H9 (cell line): ENCODE results near the gene CACNB4. TPM values are rescaled to one million over a fixed set of nuclear protein-coding genes. Genes with fewer than 3 reads are reported as not detected.

Experiments used
- DNase-seq: peaks from one replicate; pipeline ENCODE4 v3.0.0-alpha.2; 2017
- H2AFZ ChIP-seq: one replicate; pipeline ENCODE4 v1.6.1; 2013; ENCODE audit warnings: mild to moderate bottlenecking, low read length, control low read depth, moderate library complexity
- H2AK5ac ChIP-seq: 2 replicates; pipeline ENCODE4 v1.6.1; 2013; ENCODE audit warnings: low read length, control low read depth, mixed read lengths; ENCODE audit not compliant: insufficient read length
- H2BK120ac ChIP-seq: one replicate; pipeline ENCODE4 v1.6.1; 2013; ENCODE audit warnings: low read depth, mild to moderate bottlenecking, low read length, control low read depth, inconsistent platforms; ENCODE audit not compliant: poor library complexity, severe bottlenecking
- H2BK12ac ChIP-seq: 2 replicates; pipeline ENCODE4 v1.6.1; 2013; ENCODE audit warnings: low read length, control low read depth, mixed read lengths, low read depth; ENCODE audit not compliant: insufficient read length
- H2BK15ac ChIP-seq: 2 replicates; pipeline ENCODE4 v1.6.1; 2013; ENCODE audit warnings: low read depth, low read length, control low read depth
- H2BK20ac ChIP-seq: one replicate; pipeline ENCODE4 v1.6.1; 2013; ENCODE audit warnings: low read depth, mild to moderate bottlenecking, low read length, control low read depth, inconsistent platforms; ENCODE audit not compliant: poor library complexity, severe bottlenecking
- H2BK5ac ChIP-seq: 2 replicates; pipeline ENCODE4 v1.6.1; 2013; ENCODE audit warnings: low read length, control low read depth, mixed read lengths; ENCODE audit not compliant: insufficient read length
- H3K14ac ChIP-seq: 2 replicates; pipeline ENCODE4 v1.6.1; 2013; ENCODE audit warnings: low read length, control low read depth; ENCODE audit not compliant: insufficient read depth
- H3K18ac ChIP-seq: 2 replicates; pipeline ENCODE4 v1.6.1; 2013; ENCODE audit warnings: low read depth, mild to moderate bottlenecking, mixed read lengths, low read length, control low read depth; ENCODE audit not compliant: insufficient read length
- H3K23ac ChIP-seq: 2 replicates; pipeline ENCODE4 v1.6.1; 2013; ENCODE audit warnings: low read length, control low read depth, mixed read lengths, low read depth; ENCODE audit not compliant: insufficient read length
- H3K23me2 ChIP-seq: 2 replicates; pipeline ENCODE4 v1.6.1; 2013; ENCODE audit warnings: low read depth, mild to moderate bottlenecking, mixed read lengths, low read length, control low read depth; ENCODE audit not compliant: insufficient read length, poor library complexity, severe bottlenecking
- H3K27ac ChIP-seq: 2 replicates; pipeline ENCODE4 v1.5.1; 2013; ENCODE audit warnings: low read length, control low read depth, mixed read lengths, low read depth; ENCODE audit not compliant: insufficient read length
- H3K27me3 ChIP-seq: 2 replicates; pipeline ENCODE4 v1.6.1; 2013; ENCODE audit warnings: low read length, control low read depth, inconsistent platforms; ENCODE audit not compliant: insufficient read depth
- H3K4ac ChIP-seq: 2 replicates; pipeline ENCODE4 v1.6.1; 2013; ENCODE audit warnings: low read depth, mild to moderate bottlenecking, control low read depth, inconsistent platforms, low read length, moderate library complexity
- H3K4me1 ChIP-seq: 2 replicates; pipeline ENCODE4 v1.6.1; 2013; ENCODE audit warnings: low read length, control low read depth, inconsistent platforms; ENCODE audit not compliant: insufficient read depth
- H3K4me2 ChIP-seq: 2 replicates; pipeline ENCODE4 v1.6.1; 2013; ENCODE audit warnings: low read length, control low read depth, mixed read lengths; ENCODE audit not compliant: insufficient read length, insufficient read depth
- H3K56ac ChIP-seq: 2 replicates; pipeline ENCODE4 v1.6.1; 2013; ENCODE audit warnings: low read depth, mild to moderate bottlenecking, mixed read lengths, low read length, control low read depth; ENCODE audit not compliant: insufficient read length
- H3K79me1 ChIP-seq: 2 replicates; pipeline ENCODE4 v1.6.1; 2013; ENCODE audit warnings: low read depth, mild to moderate bottlenecking, moderate library complexity, low read length, control low read depth, inconsistent platforms; ENCODE audit not compliant: insufficient read depth, poor library complexity, severe bottlenecking
- H3K79me2 ChIP-seq: 2 replicates; pipeline ENCODE4 v1.6.1; 2013; ENCODE audit warnings: low read length, control low read depth, inconsistent platforms; ENCODE audit not compliant: insufficient read depth
- H3K9ac ChIP-seq: 2 replicates; pipeline ENCODE4 v1.6.1; 2013; ENCODE audit warnings: low read length, control low read depth, mixed read lengths; ENCODE audit not compliant: insufficient read length; ENCODE audit errors: extremely low read depth
- H3K9me3 ChIP-seq: one replicate; pipeline ENCODE4 v1.6.1; 2013; ENCODE audit warnings: low read depth, low read length, inconsistent platforms; ENCODE audit not compliant: control insufficient read depth
- H3T11ph ChIP-seq: one replicate; pipeline ENCODE4 v1.6.1; 2013; ENCODE audit warnings: mild to moderate bottlenecking, low read length, control low read depth, inconsistent platforms
- H4K20me1 ChIP-seq: one replicate; pipeline ENCODE4 v1.6.1; 2013; ENCODE audit not compliant: control insufficient read depth, insufficient read length, insufficient read depth
- H4K5ac ChIP-seq: 2 replicates; pipeline ENCODE4 v1.6.1; 2013; ENCODE audit warnings: low read depth, mild to moderate bottlenecking, mixed read lengths, low read length, control low read depth; ENCODE audit not compliant: insufficient read length
- H4K8ac ChIP-seq: replicated peaks from 2 replicates; pipeline ENCODE4 v1.6.1; 2013; ENCODE audit warnings: low read length, control low read depth, mixed read lengths, low read depth; ENCODE audit not compliant: insufficient read length
- H4K91ac ChIP-seq: 2 replicates; pipeline ENCODE4 v1.6.1; 2013; ENCODE audit warnings: low read depth, mild to moderate bottlenecking, moderate library complexity, mixed read lengths, low read length, control low read depth; ENCODE audit not compliant: insufficient read length
- H3K27ac Mint-ChIP-seq, 3 experiments: 2 replicates in 2 of 3; 3 replicates in 1 of 3; pipeline ENCODE4 v1.8.0; 2020 to 2021; ENCODE audit warnings: mixed read lengths in 3 of 3, mild to moderate bottlenecking in 1 of 3, moderate library complexity in 1 of 3
- H3K27me3 Mint-ChIP-seq: 2 replicates; pipeline ENCODE4 v1.8.0; 2021; ENCODE audit warnings: low read depth, mild to moderate bottlenecking, moderate library complexity, mixed read lengths
- H3K36me3 Mint-ChIP-seq, 3 experiments: 2 replicates in 2 of 3; 3 replicates in 1 of 3; pipeline ENCODE4 v1.8.0; 2020 to 2021; ENCODE audit warnings: low read depth in 3 of 3, mixed read lengths in 3 of 3; ENCODE audit not compliant: insufficient read depth in 1 of 3
- H3K4me1 Mint-ChIP-seq, 2 experiments: 2 replicates each; pipeline ENCODE4 v1.8.0; 2020; ENCODE audit warnings: mixed read lengths in 2 of 2
- H3K4me3 Mint-ChIP-seq, 2 experiments: 2 replicates in 1 of 2; 3 replicates in 1 of 2; pipeline ENCODE4 v1.8.0; 2020 to 2021; ENCODE audit warnings: mild to moderate bottlenecking in 2 of 2, mixed read lengths in 2 of 2, moderate library complexity in 1 of 2
- H3K9me3 Mint-ChIP-seq, 2 experiments: 2 replicates in 1 of 2; 3 replicates in 1 of 2; pipeline ENCODE4 v1.8.0; 2020; ENCODE audit warnings: mild to moderate bottlenecking in 2 of 2, mixed read lengths in 2 of 2, moderate library complexity in 1 of 2
- CTCF ChIP-seq: fragments of 200-600 bp; sonication (generic); conservative IDR thresholded peaks from 3 replicates; pipeline ENCODE4 v1.8.0; 2021; ENCODE audit warnings: antibody characterized with exemption, mild to moderate bottlenecking
- WGBS: extraction: QIAGEN DNeasy Blood & Tissue Kit; methylation state at CpG from one replicate; pipeline ENCODE4 v1.1.7; 2013; ENCODE audit warnings: missing lambda C conversion rate, low lambda C conversion rate, mixed read lengths; ENCODE audit not compliant: insufficient read length; ENCODE audit errors: extremely low coverage; 5-methylcytosine and 5-hydroxymethylcytosine counted together
- total RNA-seq: library from RNA; stranded (reverse); gene quantifications from 2 replicates; pipeline ENCODE4 v1.2.1, GENCODE V29; 2021

Gene CACNB4
- total RNA-seq, 1 experiment from 2014 or later, result 1.4 TPM

DNA sequence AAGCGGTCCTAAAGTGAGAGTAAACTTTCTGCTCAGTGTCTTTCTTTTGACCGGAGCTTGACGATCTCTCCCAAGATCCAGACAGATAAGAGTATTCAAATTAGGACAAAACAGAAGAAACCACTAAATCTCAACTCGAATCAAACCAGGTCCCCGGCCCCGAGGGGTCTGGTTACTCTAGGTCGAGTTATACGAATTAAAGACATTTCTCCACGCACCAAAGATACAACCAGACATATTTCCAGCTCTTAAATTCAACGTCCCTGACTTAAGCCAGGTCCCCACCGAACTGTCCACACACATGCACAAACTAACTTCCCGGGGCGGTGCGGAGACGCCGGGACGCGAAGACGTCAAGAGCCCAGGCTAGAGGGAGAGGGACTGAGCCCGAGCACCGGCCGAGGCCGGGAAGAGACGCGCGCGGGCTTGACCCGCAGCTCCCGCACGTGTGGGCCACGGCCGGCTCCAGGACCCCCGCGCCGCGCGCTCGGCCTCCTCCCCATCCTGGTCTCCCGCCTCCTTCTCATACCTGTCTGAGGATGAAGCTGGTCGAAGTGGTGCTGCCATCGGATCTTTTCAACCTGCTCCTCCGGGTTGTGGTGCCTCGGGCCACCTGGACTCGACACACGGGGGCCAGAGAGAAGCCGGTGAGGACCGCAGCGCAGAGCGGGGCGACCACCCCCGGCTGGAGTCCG lies 896 bp downstream of the CACNB4 start:
- Histone ChIP-seq H3K9ac (no peak overlapping the region), H2AFZ (no peak overlapping the region), H2AK5ac (no peak overlapping the region), H3K27me3 (peaks cover 28% of the 10 kb centered on the region; the same call in 1 of the 2 replicates), H3K79me1 (no peaks in the 10 kb centered on the region), H4K20me1 (no peaks in the 10 kb centered on the region), H3K23me2 (peaks cover 10% of the 10 kb centered on the region), H3K4me1 (peaks cover 3% of the 10 kb centered on the region; the same call in 1 of the 2 replicates), H3K79me2 (no peaks in the 10 kb centered on the region), H3T11ph (no peak overlapping the region), H4K8ac (no peak overlapping the region), H2BK12ac (no peak overlapping the region), H3K56ac (no peak overlapping the region), H3K14ac (no peak overlapping the region), H3K4ac (no peak overlapping the region), H3K4me2 (peak overlapping the region; percentile 98), H2BK5ac (no peak overlapping the region), H2BK15ac (no peak overlapping the region), H2BK120ac (no peak overlapping the region), H4K5ac (no peak overlapping the region), H4K91ac (no peak overlapping the region), H3K18ac (no peak overlapping the region), H2BK20ac (no peak overlapping the region), H3K9me3 (no peaks in the 10 kb centered on the region), H3K23ac (no peak overlapping the region), H3K27ac (no peak overlapping the region)
- Mint-ChIP-seq H3K4me1 (peaks cover 16% of the 10 kb centered on the region in 2 experiments), H3K27me3 (peaks cover 85% of the 10 kb centered on the region), H3K36me3 (no peaks in the 10 kb centered on the region; a peak in 1 of 7 replicates), H3K4me3 (peak overlapping the region; percentile 75 to 96), H3K9me3 (no peaks in the 10 kb centered on the region; a peak in 1 of 5 replicates), H3K27ac (no peak overlapping the region; a peak in 1 of 7 replicates)
- DNase-seq, result peak; percentile 59
- TF ChIP-seq CTCF, result no peak
- no CpG with 5 or more reads among the region's 52 CpGs for WGBS
